ENCODE data around the gene RIN3.

DNA sequence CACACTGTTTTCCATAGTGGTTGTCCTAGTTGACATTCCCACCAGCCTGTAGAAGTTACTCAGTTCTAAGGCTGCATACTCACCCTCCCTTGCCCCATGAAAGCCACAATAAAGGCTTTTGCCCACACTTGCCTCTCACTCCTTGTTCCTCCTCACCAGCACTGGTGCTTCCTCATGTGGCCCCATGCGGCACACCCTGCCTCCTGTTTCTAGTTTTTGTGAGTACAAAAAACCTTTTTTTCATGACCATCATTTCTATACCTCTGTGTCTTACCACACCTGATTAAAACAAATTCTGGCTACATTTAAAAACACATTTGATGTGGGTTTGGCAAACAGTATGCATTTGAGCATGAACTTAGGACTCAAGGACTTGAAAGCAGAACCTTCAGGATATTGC is 40.7 kb upstream of the RIN3 start:
- no peak for TF ChIP-seq CTCF (conservative IDR thresholded peaks at IDR 0.05 in 1 of 2, IDR thresholded peaks at IDR 0.05 in 1 of 2; ENCODE audit: extremely low read depth in 1 of 2, insufficient read depth in 1 of 2, low read depth in 1 of 2, low read length in 2 of 2)
- TF ChIP-seq EZH2 (IDR thresholded peaks at IDR 0.05; ENCODE audit: borderline replicate concordance, low read length) = no peak
